Measurements from ENCODE around the gene RGS7.
"Not testable (repeated sequence)": the region's sequence is repeated elsewhere in the genome, so short reads cannot be mapped to it uniquely, and the experiment has no call there.

RGS7 gene

GRCh38 chr1:241090798-241091197 is 266.2 kb downstream of the RGS7 start:
- no peak for DNase-seq (ENCODE audit: low read depth)
- no peak overlapping the region for H3K4me3 ChIP-seq (ENCODE audit: low read depth, low read length)
- TF ChIP-seq CTCF (IDR thresholded peaks at IDR 0.05; ENCODE audit: insufficient read depth, low read depth, low read length, missing control alignments), result no peak

GRCh38 chr1:241089066-241089465 is 267.9 kb downstream of the RGS7 start:
- not testable (repeated sequence) for DNase-seq (ENCODE audit: low read depth); H3K4me3 ChIP-seq (ENCODE audit: low read depth, low read length)

GRCh38 chr1:241088075-241088474 is 268.9 kb downstream of the RGS7 start:
- not testable (repeated sequence) for H3K4me3 ChIP-seq (ENCODE audit: low read depth, low read length); DNase-seq (ENCODE audit: low read depth)

GRCh38 chr1:241086686-241087085 is 270.3 kb downstream of the RGS7 start:
- no peak for TF ChIP-seq CTCF (IDR thresholded peaks at IDR 0.05; ENCODE audit: insufficient read depth, low read depth, low read length, missing control alignments)
- DNase-seq (ENCODE audit: low read depth), result no peak
- H3K4me3 ChIP-seq (ENCODE audit: low read depth, low read length), result no peak overlapping the region

- H3K4me3 ChIP-seq (ENCODE audit: low read depth, low read length), result no peak overlapping the region
- DNase-seq (ENCODE audit: low read depth), result no peak
- no peak for TF ChIP-seq CTCF (IDR thresholded peaks at IDR 0.05; ENCODE audit: insufficient read depth, low read depth, low read length, missing control alignments)
Measured at GRCh38 chr1:241083285-241083684, 273.7 kb downstream of the RGS7 start.

- no peak overlapping the region for H3K4me3 ChIP-seq (ENCODE audit: low read depth, low read length)
- no peak for DNase-seq (ENCODE audit: low read depth)
- no peak for TF ChIP-seq CTCF (IDR thresholded peaks at IDR 0.05; ENCODE audit: insufficient read depth, low read depth, low read length, missing control alignments)
Measured at GRCh38 chr1:241081473-241081872, 275.5 kb downstream of the RGS7 start.

GRCh38 chr1:241079459-241079858 is 277.5 kb downstream of the RGS7 start:
- no peak overlapping the region for H3K4me3 ChIP-seq (ENCODE audit: low read depth, low read length)
- DNase-seq (ENCODE audit: low read depth), result no peak
- no peak for TF ChIP-seq CTCF (IDR thresholded peaks at IDR 0.05; ENCODE audit: insufficient read depth, low read depth, low read length, missing control alignments)

GRCh38 chr1:241079047-241079446 is 278.0 kb downstream of the RGS7 start:
- TF ChIP-seq CTCF (IDR thresholded peaks at IDR 0.05; ENCODE audit: insufficient read depth, low read depth, low read length, missing control alignments), result no peak
- DNase-seq (ENCODE audit: low read depth), result no peak
- no peak overlapping the region for H3K4me3 ChIP-seq (ENCODE audit: low read depth, low read length)
